ENCODE data around the gene TMEM255B.
"Not testable (repeated sequence)": the region's sequence is repeated elsewhere in the genome, so short reads cannot be mapped to it uniquely, and the experiment has no call there.

The TMEM255B gene

DNA sequence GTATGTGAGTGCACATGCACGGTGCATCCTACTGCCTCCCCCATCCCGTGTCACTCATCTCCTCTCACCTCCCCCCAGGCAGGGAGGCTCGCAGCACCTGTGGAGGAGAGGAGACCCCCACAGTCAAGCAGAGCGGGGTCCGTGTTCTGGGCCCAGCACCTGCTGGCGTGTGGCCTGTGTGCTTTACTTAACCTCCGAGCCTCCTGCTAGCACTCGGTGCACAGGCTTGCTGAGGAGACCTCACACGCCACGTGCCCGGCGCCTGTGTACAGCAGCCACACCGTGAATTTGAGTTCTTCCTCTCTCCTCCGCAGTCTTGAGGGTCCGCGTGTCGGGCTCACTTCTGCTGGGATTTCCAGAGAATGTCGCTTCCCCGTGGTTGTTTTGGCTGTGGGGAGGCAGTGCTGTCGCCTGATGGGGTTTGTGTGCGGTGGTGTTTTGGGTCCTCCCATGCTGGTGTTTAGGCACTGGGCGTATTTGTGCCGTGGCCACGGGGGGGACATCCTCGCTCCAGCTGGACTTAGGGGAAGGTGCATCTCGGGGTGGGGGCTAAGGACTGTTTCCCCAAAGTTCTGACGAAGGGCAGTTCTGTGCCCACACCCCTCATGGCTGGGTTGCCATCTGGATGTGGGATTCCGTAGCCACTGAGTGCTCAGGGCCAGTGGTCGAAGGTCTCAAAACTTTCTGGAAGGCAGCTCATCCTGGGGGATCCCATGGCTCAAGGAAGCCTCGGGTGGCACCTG is 34.8 kb upstream of the TMEM255B start:
- no peaks in the 10 kb centered on the region for H3K79me2 ChIP-seq (ENCODE audit: insufficient read depth, low read length)
- H3K27ac ChIP-seq (ENCODE audit: low read depth, low read length, poor library complexity, severe bottlenecking) = no peak overlapping the region
- H3F3A ChIP-seq (ENCODE audit: insufficient read depth, low read length) = no peaks in the 10 kb centered on the region
- H3K4me3 ChIP-seq (ENCODE audit: low read depth, low read length, poor library complexity, severe bottlenecking) = no peak overlapping the region
- TF ChIP-seq, protein P1, sequence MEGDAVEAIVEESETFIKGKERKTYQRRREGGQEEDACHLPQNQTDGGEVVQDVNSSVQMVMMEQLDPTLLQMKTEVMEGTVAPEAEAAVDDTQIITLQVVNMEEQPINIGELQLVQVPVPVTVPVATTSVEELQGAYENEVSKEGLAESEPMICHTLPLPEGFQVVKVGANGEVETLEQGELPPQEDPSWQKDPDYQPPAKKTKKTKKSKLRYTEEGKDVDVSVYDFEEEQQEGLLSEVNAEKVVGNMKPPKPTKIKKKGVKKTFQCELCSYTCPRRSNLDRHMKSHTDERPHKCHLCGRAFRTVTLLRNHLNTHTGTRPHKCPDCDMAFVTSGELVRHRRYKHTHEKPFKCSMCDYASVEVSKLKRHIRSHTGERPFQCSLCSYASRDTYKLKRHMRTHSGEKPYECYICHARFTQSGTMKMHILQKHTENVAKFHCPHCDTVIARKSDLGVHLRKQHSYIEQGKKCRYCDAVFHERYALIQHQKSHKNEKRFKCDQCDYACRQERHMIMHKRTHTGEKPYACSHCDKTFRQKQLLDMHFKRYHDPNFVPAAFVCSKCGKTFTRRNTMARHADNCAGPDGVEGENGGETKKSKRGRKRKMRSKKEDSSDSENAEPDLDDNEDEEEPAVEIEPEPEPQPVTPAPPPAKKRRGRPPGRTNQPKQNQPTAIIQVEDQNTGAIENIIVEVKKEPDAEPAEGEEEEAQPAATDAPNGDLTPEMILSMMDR (IDR thresholded peaks at IDR 0.05; ENCODE audit: low read length) = no peak
- no peak for TF ChIP-seq EZH2 (IDR thresholded peaks at IDR 0.05; ENCODE audit: borderline replicate concordance, low read length)
- no peak overlapping the region for H2AFZ ChIP-seq (ENCODE audit: low read length)
- H3K4me2 ChIP-seq (ENCODE audit: low read length) = peak overlapping the region; percentile 62; the same call in 1 of the 2 replicates
- H3K4me1 ChIP-seq (ENCODE audit: insufficient read depth, low read length, severe bottlenecking) = no peaks in the 10 kb centered on the region
- H3K9ac ChIP-seq (ENCODE audit: low read length) = no peak overlapping the region
- no peaks in the 10 kb centered on the region for H3K27me3 ChIP-seq (ENCODE audit: insufficient read depth, low read length)
- no peaks in the 10 kb centered on the region for H3K36me3 ChIP-seq (ENCODE audit: insufficient read depth, low read length)
- H4K20me1 ChIP-seq (ENCODE audit: insufficient read depth, low read length) = no peaks in the 10 kb centered on the region
- H3K9me2 ChIP-seq (ENCODE audit: low read depth, low read length) = no peaks in the 10 kb centered on the region
- H3K9me3 ChIP-seq (ENCODE audit: low read length) = no peaks in the 10 kb centered on the region

DNA sequence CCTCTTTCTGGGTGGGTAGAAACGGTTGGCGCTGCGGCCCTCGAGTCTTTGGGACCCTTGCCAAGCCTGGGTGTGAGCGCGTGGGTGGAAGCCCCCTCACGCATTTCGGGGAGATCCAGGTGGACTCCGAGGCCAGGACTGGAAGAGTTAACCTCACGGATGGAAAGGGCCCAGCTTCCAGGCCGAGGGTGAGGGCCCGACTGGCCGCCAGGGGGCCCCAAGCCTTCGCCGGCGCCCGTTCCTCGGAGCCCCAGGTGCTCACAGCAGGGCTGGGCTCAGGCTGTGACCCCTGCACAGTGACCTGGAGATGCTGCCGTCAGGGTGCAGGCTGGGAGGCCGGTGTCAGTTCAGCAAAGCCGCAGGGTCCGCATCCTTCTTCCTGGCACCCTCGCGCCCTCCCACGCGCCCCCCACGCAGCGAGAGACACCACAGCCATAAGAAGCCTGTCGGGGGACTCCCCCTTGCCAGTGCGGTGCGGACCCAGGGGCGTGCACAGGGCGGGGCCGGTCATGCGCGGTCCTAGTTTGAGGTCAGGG is 34.2 kb upstream of the TMEM255B start:
- TF ChIP-seq, protein P1 (IDR thresholded peaks at IDR 0.05; ENCODE audit: low read length) = peak; percentile 82
- TF ChIP-seq EZH2 (IDR thresholded peaks at IDR 0.05; ENCODE audit: borderline replicate concordance, low read length) = no peak
- Histone ChIP-seq H3K27me3 (ENCODE audit: insufficient read depth, low read length) (peaks cover 5% of the 10 kb centered on the region; the same call in 1 of the 2 replicates), H3K36me3 (ENCODE audit: insufficient read depth, low read length) (no peaks in the 10 kb centered on the region), H3K4me3 (ENCODE audit: low read depth, low read length, poor library complexity, severe bottlenecking) (peak overlapping the region; percentile 51), H3F3A (ENCODE audit: insufficient read depth, low read length) (no peaks in the 10 kb centered on the region), H3K9me2 (ENCODE audit: low read depth, low read length) (no peaks in the 10 kb centered on the region), H2AFZ (ENCODE audit: low read length) (no peak overlapping the region), H3K79me2 (ENCODE audit: insufficient read depth, low read length) (no peaks in the 10 kb centered on the region), H4K20me1 (ENCODE audit: insufficient read depth, low read length) (no peaks in the 10 kb centered on the region), H3K4me2 (ENCODE audit: low read length) (peak overlapping the region; percentile 62; the same call in 1 of the 2 replicates), H3K27ac (ENCODE audit: low read depth, low read length, poor library complexity, severe bottlenecking) (no peak overlapping the region), H3K9me3 (ENCODE audit: low read length) (no peaks in the 10 kb centered on the region), H3K9ac (ENCODE audit: low read length) (no peak overlapping the region), H3K4me1 (ENCODE audit: insufficient read depth, low read length, severe bottlenecking) (no peaks in the 10 kb centered on the region)

DNA sequence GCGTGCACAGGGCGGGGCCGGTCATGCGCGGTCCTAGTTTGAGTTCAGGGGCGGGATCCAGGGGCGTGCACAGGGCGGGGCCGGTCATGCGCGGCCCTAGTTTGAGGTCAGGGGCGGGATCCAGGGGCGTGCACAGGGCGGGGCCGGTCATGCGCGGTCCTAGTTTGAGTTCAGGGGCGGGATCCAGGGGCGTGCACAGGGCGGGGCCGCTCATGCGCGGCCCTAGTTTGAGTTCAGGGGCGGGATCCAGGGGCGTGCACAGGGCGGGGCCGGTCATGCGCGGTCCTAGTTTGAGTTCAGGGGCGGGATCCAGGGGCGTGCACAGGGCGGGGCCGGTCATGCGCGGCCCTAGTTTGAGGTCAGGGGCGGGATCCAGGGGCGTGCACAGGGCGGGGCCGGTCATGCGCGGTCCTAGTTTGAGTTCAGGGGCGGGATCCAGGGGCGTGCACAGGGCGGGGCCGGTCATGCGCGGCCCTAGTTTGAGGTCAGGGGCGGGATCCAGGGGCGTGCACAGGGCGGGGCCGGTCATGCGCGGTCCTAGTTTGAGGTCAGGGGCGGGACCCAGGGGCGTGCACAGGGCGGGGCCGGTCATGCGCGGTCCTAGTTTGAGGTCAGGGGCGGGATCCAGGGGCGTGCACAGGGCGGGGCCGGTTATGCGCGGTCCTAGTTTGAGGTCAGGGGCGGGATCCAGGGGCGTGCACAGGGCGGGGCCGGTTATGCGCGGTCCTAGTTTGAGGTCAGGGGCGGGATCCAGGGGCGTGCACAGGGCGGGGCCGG is 33.5 kb upstream of the TMEM255B start:
- not testable (repeated sequence) for H4K20me1 ChIP-seq (ENCODE audit: insufficient read depth, low read length); H3K4me2 ChIP-seq (ENCODE audit: low read length); H3K9me3 ChIP-seq (ENCODE audit: low read length); H2AFZ ChIP-seq (ENCODE audit: low read length); H3K27ac ChIP-seq (ENCODE audit: low read depth, low read length, poor library complexity, severe bottlenecking); H3K79me2 ChIP-seq (ENCODE audit: insufficient read depth, low read length); H3K9ac ChIP-seq (ENCODE audit: low read length); H3K4me1 ChIP-seq (ENCODE audit: insufficient read depth, low read length, severe bottlenecking); H3K36me3 ChIP-seq (ENCODE audit: insufficient read depth, low read length); H3K9me2 ChIP-seq (ENCODE audit: low read depth, low read length); H3F3A ChIP-seq (ENCODE audit: insufficient read depth, low read length); H3K27me3 ChIP-seq (ENCODE audit: insufficient read depth, low read length)
- H3K4me3 ChIP-seq (ENCODE audit: low read depth, low read length, poor library complexity, severe bottlenecking) = peak overlapping the region; percentile 51

DNA sequence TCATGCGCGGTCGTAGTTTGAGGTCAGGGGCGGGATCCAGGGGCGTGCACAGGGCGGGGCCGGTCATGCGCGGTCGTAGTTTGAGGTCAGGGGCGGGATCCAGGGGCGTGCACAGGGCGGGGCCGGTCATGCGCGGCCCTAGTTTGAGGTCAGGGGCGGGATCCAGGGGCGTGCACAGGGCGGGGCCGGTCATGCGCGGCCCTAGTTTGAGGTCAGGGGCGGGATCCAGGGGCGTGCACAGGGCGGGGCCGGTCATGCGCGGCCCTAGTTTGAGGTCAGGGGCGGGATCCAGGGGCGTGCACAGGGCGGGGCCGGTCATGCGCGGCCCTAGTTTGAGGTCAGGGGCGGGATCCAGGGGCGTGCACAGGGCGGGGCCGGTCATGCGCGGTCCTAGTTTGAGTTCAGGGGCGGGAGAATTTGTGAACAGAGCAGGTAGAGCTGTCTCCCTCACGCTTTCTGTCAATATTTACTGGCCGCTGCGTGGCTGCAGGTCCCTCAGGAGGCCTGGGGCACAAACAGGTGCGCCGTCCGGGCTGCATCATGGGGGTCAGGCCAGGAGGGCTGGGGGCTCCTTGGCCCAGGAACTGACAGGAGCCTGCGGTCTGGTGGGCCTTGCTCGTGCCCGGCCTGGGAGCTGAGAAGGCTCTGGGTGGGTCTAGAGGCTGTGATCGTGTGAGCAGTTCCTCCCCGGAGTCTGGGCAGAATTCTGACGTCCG is 32.8 kb upstream of the TMEM255B start:
- not testable (repeated sequence) for H3F3A ChIP-seq (ENCODE audit: insufficient read depth, low read length); H3K4me3 ChIP-seq (ENCODE audit: low read depth, low read length, poor library complexity, severe bottlenecking); H3K9me2 ChIP-seq (ENCODE audit: low read depth, low read length); H3K27me3 ChIP-seq (ENCODE audit: insufficient read depth, low read length); H2AFZ ChIP-seq (ENCODE audit: low read length); H3K79me2 ChIP-seq (ENCODE audit: insufficient read depth, low read length); H3K36me3 ChIP-seq (ENCODE audit: insufficient read depth, low read length); H3K4me2 ChIP-seq (ENCODE audit: low read length); H3K9me3 ChIP-seq (ENCODE audit: low read length); H3K4me1 ChIP-seq (ENCODE audit: insufficient read depth, low read length, severe bottlenecking); H4K20me1 ChIP-seq (ENCODE audit: insufficient read depth, low read length); H3K27ac ChIP-seq (ENCODE audit: low read depth, low read length, poor library complexity, severe bottlenecking); H3K9ac ChIP-seq (ENCODE audit: low read length)

All from OCI-LY1 (cell line).